T-helper 17 cell (primary cell): ENCODE measurements around the gene B3GALT5. TPM values are rescaled to one million over a fixed set of nuclear protein-coding genes. Genes with fewer than 3 reads are reported as not detected.
"Not testable (repeated sequence)": the region's sequence is repeated elsewhere in the genome, so short reads cannot be mapped to it uniquely, and the experiment has no call there.

ENCODE experiments used
- ATAC-seq: fragments of 150-1000 bp; cut with Tn5 transposase; 2 replicates; pipeline ENCODE4 v1.10.0; 2021; ENCODE audit warnings: mild to moderate bottlenecking, moderate library complexity
- DNase-seq, 3 donors: peaks; one replicate each; pipeline versions ENCODE4 v3.0.0 to v3.0.0-alpha.2; 2020 to 2021
- H3K9me3 ChIP-seq: one replicate; pipeline ENCODE4 v1.7.0; 2013; ENCODE audit warnings: low read length, mild to moderate bottlenecking; ENCODE audit not compliant: control insufficient read depth, poor library complexity, severe bottlenecking
- H3K27ac Mint-ChIP-seq: one replicate; pipeline ENCODE4 v1.8.0; 2022; ENCODE audit warnings: mild to moderate bottlenecking, moderate library complexity, mixed read lengths
- H3K27me3 Mint-ChIP-seq: one replicate; pipeline ENCODE4 v1.8.0; 2022; ENCODE audit warnings: mixed read lengths
- H3K36me3 Mint-ChIP-seq: one replicate; pipeline ENCODE4 v1.8.0; 2022; ENCODE audit warnings: low read depth, mixed read lengths
- H3K4me1 Mint-ChIP-seq: one replicate; pipeline ENCODE4 v1.8.0; 2022; ENCODE audit warnings: mild to moderate bottlenecking, mixed read lengths
- H3K4me3 Mint-ChIP-seq: one replicate; pipeline ENCODE4 v1.8.0; 2022; ENCODE audit warnings: mild to moderate bottlenecking, moderate library complexity, mixed read lengths
- total RNA-seq, 4 donors: library from RNA in 2 of 4; stranded (reverse) in 2 of 4; gene quantifications; one replicate each; pipeline ENCODE4 v1.2.3 and lab custom pipeline; 2022 to 2026

The B3GALT5 gene, protein sequence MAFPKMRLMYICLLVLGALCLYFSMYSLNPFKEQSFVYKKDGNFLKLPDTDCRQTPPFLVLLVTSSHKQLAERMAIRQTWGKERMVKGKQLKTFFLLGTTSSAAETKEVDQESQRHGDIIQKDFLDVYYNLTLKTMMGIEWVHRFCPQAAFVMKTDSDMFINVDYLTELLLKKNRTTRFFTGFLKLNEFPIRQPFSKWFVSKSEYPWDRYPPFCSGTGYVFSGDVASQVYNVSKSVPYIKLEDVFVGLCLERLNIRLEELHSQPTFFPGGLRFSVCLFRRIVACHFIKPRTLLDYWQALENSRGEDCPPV
- total RNA-seq, result not detected
- total RNA-seq (lab: John Stamatoyannopoulos, UW), result 0 reads per million in 2 donors

GRCh38 chr21:39612233-39613040, at the start of gene B3GALT5:
Gene B3GALT5, plus strand, starts transcription at chr21:39612940. Its CDS starts 47,620 bp downstream, at chr21:39660560.
- Mint-ChIP-seq H3K27me3 (peaks cover 29% of the 10 kb centered on the region), H3K27ac (no peak within 1 kb of the TSS), H3K36me3 (no peaks in the 10 kb centered on the region), H3K4me3 (no peak within 1 kb of the TSS), H3K4me1 (peaks cover 4% of the 10 kb centered on the region)
- DNase-seq (no peak), ATAC-seq (no peak)
- no peaks in the 10 kb centered on the region for H3K9me3 ChIP-seq

DNA sequence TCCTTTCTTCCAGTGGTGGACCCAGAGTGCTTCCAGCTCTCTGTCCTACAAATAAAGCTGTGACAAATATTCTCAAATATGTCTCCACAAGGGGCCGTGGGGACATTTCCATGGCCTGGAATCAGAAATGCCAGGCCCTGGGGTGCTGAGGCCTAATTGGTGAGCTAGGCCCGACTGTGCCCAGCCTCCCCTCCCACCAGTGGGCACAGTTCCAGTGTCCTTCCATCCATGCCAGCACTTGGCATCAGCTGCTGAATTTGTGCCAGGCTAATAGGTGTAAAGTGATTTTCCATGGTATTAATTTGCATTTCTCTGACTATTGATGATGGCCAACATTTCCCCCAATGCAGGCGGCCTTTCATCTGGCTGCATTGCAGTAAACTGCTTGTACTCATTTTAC, 48.5 kb upstream of the B3GALT5 start:
- H3K9me3 ChIP-seq, result no peaks in the 10 kb centered on the region
- Mint-ChIP-seq H3K36me3 (no peaks in the 10 kb centered on the region), H3K27me3 (peaks cover 8% of the 10 kb centered on the region), H3K4me3 (no peak overlapping the region), H3K27ac (no peak overlapping the region), H3K4me1 (no peaks in the 10 kb centered on the region)
- no peak for DNase-seq
- no peak for ATAC-seq

DNA sequence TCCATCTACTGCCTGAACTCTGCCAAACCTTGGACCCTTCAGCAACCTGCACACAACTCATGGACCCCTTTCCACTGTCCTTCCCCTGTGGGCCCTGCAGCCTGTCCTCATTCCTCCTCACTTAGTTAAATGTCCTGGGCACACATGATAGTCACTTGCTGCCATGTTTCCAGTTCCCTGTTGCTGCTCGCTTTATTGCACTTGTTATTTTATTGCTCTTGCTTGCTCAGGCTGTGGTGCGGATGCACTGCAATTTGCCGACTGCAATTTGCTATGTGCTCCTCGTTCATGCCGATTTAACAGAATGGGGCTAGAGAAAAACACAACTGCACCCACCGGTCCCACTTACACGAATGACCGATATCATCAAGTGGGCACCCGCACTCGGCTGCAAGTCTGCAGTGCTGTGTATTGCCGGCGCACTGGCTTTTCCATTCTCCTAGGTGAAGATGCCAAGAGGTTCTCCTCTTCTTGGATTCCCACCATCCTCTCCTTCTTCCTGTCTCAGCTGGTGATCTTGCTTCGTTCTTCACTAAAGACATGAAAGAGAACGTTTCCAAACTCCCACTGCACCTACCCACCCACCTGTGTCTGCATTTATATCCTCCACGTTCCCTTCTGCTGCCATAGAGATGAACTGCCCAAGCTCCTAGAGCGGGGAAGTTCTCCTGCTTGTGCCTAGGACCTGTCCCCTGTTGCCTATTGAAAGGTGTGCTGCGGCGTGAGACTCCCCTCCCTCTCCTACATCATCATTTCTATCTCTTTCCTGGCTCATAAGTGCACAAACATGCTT, 45.4 kb upstream of the B3GALT5 start:
- H3K27ac Mint-ChIP-seq, result no peak overlapping the region
- H3K36me3 Mint-ChIP-seq, result no peaks in the 10 kb centered on the region
- H3K4me3 Mint-ChIP-seq, result no peak overlapping the region
- DNase-seq, result no peak
- H3K27me3 Mint-ChIP-seq, result peaks cover 7% of the 10 kb centered on the region
- no peaks in the 10 kb centered on the region for H3K4me1 Mint-ChIP-seq
- no peak for ATAC-seq
- no peaks in the 10 kb centered on the region for H3K9me3 ChIP-seq

- Mint-ChIP-seq H3K27me3 (peaks cover 16% of the 10 kb centered on the region), H3K36me3 (peaks cover 2% of the 10 kb centered on the region), H3K4me1 (no peaks in the 10 kb centered on the region), H3K4me3 (no peak overlapping the region), H3K27ac (no peak overlapping the region)
- H3K9me3 ChIP-seq, result no peaks in the 10 kb centered on the region
- ATAC-seq (no peak), DNase-seq (no peak)
Measured at GRCh38 chr21:39568361-39568760, 44.4 kb upstream of the B3GALT5 start.

DNA sequence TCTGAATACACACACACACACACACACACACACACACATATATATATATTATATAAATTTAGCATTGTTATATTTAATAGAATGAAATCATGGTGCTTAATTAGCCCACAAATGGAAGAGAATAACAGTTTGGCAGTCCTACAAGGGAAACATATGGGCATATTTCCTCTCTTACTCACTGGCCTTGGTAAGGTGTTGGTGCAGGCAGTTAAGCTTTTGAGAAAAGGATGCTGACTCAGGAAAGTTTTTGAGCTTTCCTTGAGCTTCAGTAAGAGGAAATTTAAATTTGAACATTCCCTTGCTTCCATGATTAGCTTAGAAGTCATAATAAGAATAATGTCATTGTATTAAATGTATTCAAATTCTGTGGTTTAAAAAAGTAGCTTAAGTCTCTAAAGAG, 37.0 kb upstream of the B3GALT5 start:
- DNase-seq (no peak), ATAC-seq (no peak)
- peaks cover 2% of the 10 kb centered on the region for H3K36me3 Mint-ChIP-seq
- H3K27me3 Mint-ChIP-seq, result peaks cover 43% of the 10 kb centered on the region
- no peaks in the 10 kb centered on the region for H3K4me1 Mint-ChIP-seq
- no peak overlapping the region for H3K27ac Mint-ChIP-seq
- H3K4me3 Mint-ChIP-seq, result no peak overlapping the region
- H3K9me3 ChIP-seq, result no peaks in the 10 kb centered on the region

DNA sequence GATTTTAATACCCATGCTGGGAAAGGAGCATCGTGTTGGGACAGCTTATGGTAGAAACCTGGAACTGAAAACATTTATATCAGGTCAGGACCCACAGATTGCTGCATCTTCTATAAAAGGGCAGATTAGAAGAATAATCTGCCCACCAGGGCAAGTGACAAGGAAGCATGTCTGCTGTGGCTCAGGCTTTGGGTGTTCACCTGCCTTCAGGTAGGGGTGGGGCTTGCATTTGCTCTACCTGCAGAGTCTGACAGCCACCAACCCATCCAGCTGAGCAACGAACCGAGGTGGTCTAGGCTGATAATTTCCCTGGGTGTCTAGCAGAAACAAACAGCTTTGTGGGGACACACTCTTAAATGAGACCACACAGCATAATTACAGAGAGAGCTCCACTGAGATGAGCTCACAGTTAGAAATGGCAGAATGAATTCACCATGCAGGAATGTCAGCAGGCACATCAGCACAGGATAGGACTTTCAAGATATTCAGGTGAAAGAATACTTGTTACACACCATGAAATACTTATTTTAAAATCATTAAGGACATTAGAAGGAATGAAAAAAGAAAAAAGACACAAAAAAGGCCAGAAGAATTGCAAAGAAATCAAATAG, 36.1 kb upstream of the B3GALT5 start:
- no peak for ATAC-seq
- peaks cover 43% of the 10 kb centered on the region for H3K27me3 Mint-ChIP-seq
- H3K9me3 ChIP-seq, result no peaks in the 10 kb centered on the region
- no peaks in the 10 kb centered on the region for H3K4me1 Mint-ChIP-seq
- H3K27ac Mint-ChIP-seq, result no peak overlapping the region
- no peak for DNase-seq
- H3K36me3 Mint-ChIP-seq, result peaks cover 2% of the 10 kb centered on the region
- no peak overlapping the region for H3K4me3 Mint-ChIP-seq

- H3K4me3 Mint-ChIP-seq, result no peak overlapping the region
- H3K27me3 Mint-ChIP-seq, result peaks cover 19% of the 10 kb centered on the region
- H3K36me3 Mint-ChIP-seq, result no peaks in the 10 kb centered on the region
- no peaks in the 10 kb centered on the region for H3K9me3 ChIP-seq
- no peaks in the 10 kb centered on the region for H3K4me1 Mint-ChIP-seq
- H3K27ac Mint-ChIP-seq, result no peak overlapping the region
- no peak for DNase-seq
- no peak for ATAC-seq
Measured at GRCh38 chr21:39579734-39580332, 32.9 kb upstream of the B3GALT5 start.

GRCh38 chr21:39580744-39581143, 32.0 kb upstream of the B3GALT5 start:
- peaks cover 13% of the 10 kb centered on the region for H3K27me3 Mint-ChIP-seq
- H3K36me3 Mint-ChIP-seq, result no peaks in the 10 kb centered on the region
- H3K27ac Mint-ChIP-seq, result no peak overlapping the region
- H3K9me3 ChIP-seq, result no peaks in the 10 kb centered on the region
- no peaks in the 10 kb centered on the region for H3K4me1 Mint-ChIP-seq
- ATAC-seq (no peak), DNase-seq (no peak)
- H3K4me3 Mint-ChIP-seq, result no peak overlapping the region

DNA sequence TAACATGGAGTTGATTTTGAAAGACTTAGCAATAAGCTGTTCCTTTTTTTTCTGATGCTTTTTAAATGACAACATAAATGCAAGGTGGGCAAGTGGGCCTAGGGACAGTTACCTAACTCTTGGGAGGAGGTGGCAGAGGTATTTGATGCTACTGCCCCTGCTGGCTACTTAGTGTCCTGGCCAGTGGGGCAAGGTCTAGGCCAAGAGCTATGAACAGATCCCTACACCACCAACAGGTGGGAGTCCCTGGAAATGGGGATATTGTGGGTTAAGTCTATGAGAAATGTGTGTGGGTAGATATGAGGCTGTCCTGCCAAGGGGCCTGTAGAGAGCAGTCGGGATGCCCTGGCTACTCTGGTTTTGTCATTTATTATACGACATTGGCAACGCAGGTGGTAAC, 31.3 kb upstream of the B3GALT5 start:
- Mint-ChIP-seq H3K36me3 (no peaks in the 10 kb centered on the region), H3K27me3 (peaks cover 10% of the 10 kb centered on the region), H3K27ac (no peak overlapping the region), H3K4me3 (no peak overlapping the region), H3K4me1 (no peaks in the 10 kb centered on the region)
- DNase-seq, result no peak
- no peak for ATAC-seq
- H3K9me3 ChIP-seq, result no peaks in the 10 kb centered on the region

GRCh38 chr21:39582749-39583148, 30.0 kb upstream of the B3GALT5 start:
- H3K4me1 Mint-ChIP-seq, result no peaks in the 10 kb centered on the region

DNA sequence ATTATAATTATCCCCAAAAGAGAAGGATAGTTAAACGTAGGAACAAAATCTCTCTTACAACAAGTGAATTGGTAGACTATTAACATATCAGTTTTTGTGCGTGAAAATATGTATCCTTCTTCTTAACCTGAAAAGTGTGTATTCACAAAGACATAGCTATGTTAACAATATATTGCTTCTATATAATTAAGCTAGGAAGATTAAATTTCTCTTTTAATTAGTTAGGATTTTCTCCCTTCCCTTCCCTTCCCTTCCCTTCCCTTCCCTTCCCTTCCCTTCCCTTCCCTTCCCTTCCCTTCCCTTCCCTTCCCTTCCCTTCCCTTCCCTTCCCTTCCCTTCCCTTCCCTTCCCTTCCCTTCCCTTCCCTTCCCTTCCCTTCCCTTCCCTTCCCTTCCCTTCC, 29.2 kb upstream of the B3GALT5 start:
- not testable (repeated sequence) for H3K4me3 Mint-ChIP-seq

More at GRCh38 chr21:39582749-39583148, 30.0 kb upstream of the B3GALT5 start:
- DNase-seq (no peak), ATAC-seq (no peak)
- Mint-ChIP-seq H3K36me3 (no peaks in the 10 kb centered on the region), H3K27me3 (no peaks in the 10 kb centered on the region), H3K27ac (no peak overlapping the region), H3K4me3 (no peak overlapping the region)
- no peaks in the 10 kb centered on the region for H3K9me3 ChIP-seq

DNA sequence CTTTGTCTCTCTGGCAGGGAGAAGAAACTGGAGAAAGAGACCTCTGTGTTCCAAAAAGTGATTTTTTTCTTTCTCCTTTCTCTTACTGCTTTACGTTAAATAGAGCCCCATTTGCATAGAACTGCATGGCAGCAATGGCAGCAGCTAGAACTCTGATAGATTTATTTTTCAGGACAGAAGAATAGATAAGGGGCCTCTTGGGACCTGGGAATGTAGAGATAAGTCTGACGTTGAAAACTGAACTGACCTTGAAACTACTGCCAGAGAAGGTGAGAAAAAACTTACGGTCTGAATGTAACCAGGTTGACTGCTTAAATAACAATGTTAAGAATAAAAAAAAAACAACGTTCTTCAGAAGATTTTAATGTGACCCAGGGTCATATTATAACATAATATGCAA, 25.4 kb upstream of the B3GALT5 start:
- Mint-ChIP-seq H3K36me3 (no peaks in the 10 kb centered on the region), H3K27ac (no peak overlapping the region), H3K4me3 (no peak overlapping the region), H3K4me1 (no peaks in the 10 kb centered on the region), H3K27me3 (no peaks in the 10 kb centered on the region)
- DNase-seq (no peak), ATAC-seq (no peak)
- H3K9me3 ChIP-seq, result no peaks in the 10 kb centered on the region

More for the DNA sequence above, 29.2 kb upstream of the B3GALT5 start:
- not testable (repeated sequence) for H3K27ac Mint-ChIP-seq, DNase-seq, H3K27me3 Mint-ChIP-seq, H3K36me3 Mint-ChIP-seq, H3K9me3 ChIP-seq, ATAC-seq, H3K4me1 Mint-ChIP-seq
